ENCODE measurements around the gene ASPRV1. TPM values are rescaled to one million over a fixed set of nuclear protein-coding genes. Genes with fewer than 3 reads are reported as not detected.
"Not testable (repeated sequence)": the region's sequence is repeated elsewhere in the genome, so short reads cannot be mapped to it uniquely, and the experiment has no call there.

ASPRV1 gene
- total and polyA plus RNA-seq, 2 experiments from 2014 or later, result 0.73 TPM; not detected in 1

GRCh38 chr2:69954084-69954483, 7.3 kb downstream of the ASPRV1 start:
- no peak overlapping the region for H3K4me3 ChIP-seq
- peaks cover 3% of the 10 kb centered on the region for H3K27me3 ChIP-seq
- H3K27ac ChIP-seq, result no peak overlapping the region
- no peaks in the 10 kb centered on the region for H3K79me2 ChIP-seq
- TF ChIP-seq EZH2 (IDR thresholded peaks at IDR 0.05; ENCODE audit: borderline replicate concordance) (no peak), CTCF (IDR thresholded peaks at IDR 0.05; ENCODE audit: poor library complexity) (no peak), EZH2phosphoT487 (IDR thresholded peaks at IDR 0.05; ENCODE audit: low read depth, severe bottlenecking, unreplicated experiment) (no peak)
- H3K4me1 ChIP-seq (ENCODE audit: insufficient read depth), result no peaks in the 10 kb centered on the region
- 100% methylated on average over 1 of the region's 1 CpG for WGBS (ENCODE audit: low lambda C conversion rate, missing lambda C conversion rate)
- H3K4me2 ChIP-seq, result no peak overlapping the region
- DNase-seq (ENCODE audit: low spot score), result no peak
- H3K9me2 ChIP-seq (replicated peaks; ENCODE audit: insufficient read depth), result no peaks in the 10 kb centered on the region
- no peaks in the 10 kb centered on the region for H4K20me1 ChIP-seq (ENCODE audit: insufficient read depth, poor library complexity, severe bottlenecking)
- H3K36me3 ChIP-seq (replicated peaks; ENCODE audit: insufficient read depth, low read depth), result no peaks in the 10 kb centered on the region
- no peaks in the 10 kb centered on the region for H3K9me3 ChIP-seq (ENCODE audit: low read depth)
- H2AFZ ChIP-seq, result no peak overlapping the region

GRCh38 chr2:69952336-69953115, 8.9 kb downstream of the ASPRV1 start:
- DNase-seq (ENCODE audit: low spot score), result no peak
- Histone ChIP-seq H3K4me1 (ENCODE audit: insufficient read depth) (no peaks in the 10 kb centered on the region), H3K27me3 (peaks cover 3% of the 10 kb centered on the region), H2AFZ (no peak overlapping the region), H3K9me2 (replicated peaks; ENCODE audit: insufficient read depth) (no peaks in the 10 kb centered on the region), H3K4me2 (no peak overlapping the region), H3K36me3 (replicated peaks; ENCODE audit: insufficient read depth, low read depth) (no peaks in the 10 kb centered on the region), H3K27ac (no peak overlapping the region), H3K9me3 (ENCODE audit: low read depth) (no peaks in the 10 kb centered on the region), H4K20me1 (ENCODE audit: insufficient read depth, poor library complexity, severe bottlenecking) (no peaks in the 10 kb centered on the region), H3K79me2 (no peaks in the 10 kb centered on the region), H3K4me3 (no peak overlapping the region)
- TF ChIP-seq EZH2phosphoT487 (IDR thresholded peaks at IDR 0.05; ENCODE audit: low read depth, severe bottlenecking, unreplicated experiment), result no peak
- 92% methylated on average over 6 of the region's 6 CpGs for WGBS (ENCODE audit: low lambda C conversion rate, missing lambda C conversion rate)

- H3K9me2 ChIP-seq (replicated peaks; ENCODE audit: insufficient read depth); DNase-seq (ENCODE audit: low spot score); H3K4me3 ChIP-seq; H3K27ac ChIP-seq; H3K9me3 ChIP-seq (ENCODE audit: low read depth); H4K20me1 ChIP-seq (ENCODE audit: insufficient read depth, poor library complexity, severe bottlenecking); H3K27me3 ChIP-seq; H3K36me3 ChIP-seq (replicated peaks; ENCODE audit: insufficient read depth, low read depth); H3K4me2 ChIP-seq; H2AFZ ChIP-seq; H3K79me2 ChIP-seq; H3K4me1 ChIP-seq (ENCODE audit: insufficient read depth): not testable (repeated sequence)
- 99% methylated on average over 3 of the region's 3 CpGs for WGBS (ENCODE audit: low lambda C conversion rate, missing lambda C conversion rate)
These were observed 10.8 kb downstream of the ASPRV1 start for GRCh38 chr2:69950671-69951070.

- Histone ChIP-seq H3K36me3 (replicated peaks; ENCODE audit: insufficient read depth, low read depth) (no peaks in the 10 kb centered on the region), H3K27me3 (no peaks in the 10 kb centered on the region), H3K9me3 (ENCODE audit: low read depth) (no peaks in the 10 kb centered on the region), H3K9me2 (replicated peaks; ENCODE audit: insufficient read depth) (no peaks in the 10 kb centered on the region), H3K4me2 (no peak overlapping the region), H2AFZ (no peak overlapping the region), H4K20me1 (ENCODE audit: insufficient read depth, poor library complexity, severe bottlenecking) (no peaks in the 10 kb centered on the region), H3K4me1 (ENCODE audit: insufficient read depth) (peaks cover 7% of the 10 kb centered on the region), H3K4me3 (no peak overlapping the region), H3K79me2 (no peaks in the 10 kb centered on the region), H3K27ac (no peak overlapping the region)
- TF ChIP-seq CTCF (IDR thresholded peaks at IDR 0.05; ENCODE audit: poor library complexity), result no peak
- TF ChIP-seq EZH2phosphoT487 (IDR thresholded peaks at IDR 0.05; ENCODE audit: low read depth, severe bottlenecking, unreplicated experiment), result no peak
- WGBS (ENCODE audit: low lambda C conversion rate, missing lambda C conversion rate), result 79% methylated on average over 5 of the region's 5 CpGs
- DNase-seq (ENCODE audit: low spot score), result no peak
These were observed 11.2 kb downstream of the ASPRV1 start for GRCh38 chr2:69950241-69950640.
